Measurements from ENCODE around the gene CPXM1.

Gene CPXM1

GRCh38 chr20:2756056-2756611 is 44.3 kb downstream of the CPXM1 start:
- H3K27me3 Mint-ChIP-seq (ENCODE audit: low read depth): peaks cover 28% of the 10 kb centered on the region
- H3K36me3 Mint-ChIP-seq (ENCODE audit: low read depth): no peaks in the 10 kb centered on the region
- peaks cover 8% of the 10 kb centered on the region for H3K4me1 Mint-ChIP-seq (ENCODE audit: low read depth)
- no peak overlapping the region for H3K4me3 Mint-ChIP-seq
- H3K9me3 Mint-ChIP-seq: no peaks in the 10 kb centered on the region
- H3K27ac Mint-ChIP-seq: no peak overlapping the region

- Mint-ChIP-seq H3K27me3 (ENCODE audit: low read depth) (peaks cover 34% of the 10 kb centered on the region), H3K36me3 (ENCODE audit: low read depth) (no peaks in the 10 kb centered on the region), H3K27ac (no peak overlapping the region), H3K4me3 (no peak overlapping the region), H3K4me1 (ENCODE audit: low read depth) (peaks cover 14% of the 10 kb centered on the region), H3K9me3 (no peaks in the 10 kb centered on the region)
Measured at GRCh38 chr20:2755451-2756055, 44.9 kb downstream of the CPXM1 start.

GRCh38 chr20:2754424-2754823 is 46.0 kb downstream of the CPXM1 start:
- no peak overlapping the region for H3K27ac Mint-ChIP-seq
- no peak overlapping the region for H3K4me3 Mint-ChIP-seq
- H3K27me3 Mint-ChIP-seq (ENCODE audit: low read depth): peaks cover 43% of the 10 kb centered on the region

GRCh38 chr20:2753461-2754040 is 46.9 kb downstream of the CPXM1 start:
- Mint-ChIP-seq H3K4me1 (ENCODE audit: low read depth) (peaks cover 16% of the 10 kb centered on the region), H3K27me3 (ENCODE audit: low read depth) (peaks cover 43% of the 10 kb centered on the region), H3K9me3 (no peaks in the 10 kb centered on the region), H3K36me3 (ENCODE audit: low read depth) (peaks cover 4% of the 10 kb centered on the region), H3K27ac (no peak overlapping the region), H3K4me3 (peak overlapping the region; percentile 60)

More at GRCh38 chr20:2754424-2754823, 46.0 kb downstream of the CPXM1 start:
- H3K4me1 Mint-ChIP-seq (ENCODE audit: low read depth): peaks cover 16% of the 10 kb centered on the region
- H3K36me3 Mint-ChIP-seq (ENCODE audit: low read depth): peaks cover 4% of the 10 kb centered on the region
- no peaks in the 10 kb centered on the region for H3K9me3 Mint-ChIP-seq

GRCh38 chr20:2752567-2753460 is 47.6 kb downstream of the CPXM1 start:
- Mint-ChIP-seq H3K27me3 (ENCODE audit: low read depth) (peaks cover 48% of the 10 kb centered on the region), H3K4me3 (peak overlapping the region; percentile 77), H3K9me3 (no peaks in the 10 kb centered on the region), H3K4me1 (ENCODE audit: low read depth) (peaks cover 16% of the 10 kb centered on the region), H3K27ac (peak overlapping the region; percentile 63), H3K36me3 (ENCODE audit: low read depth) (peaks cover 4% of the 10 kb centered on the region)

GRCh38 chr20:2751878-2752566 is 48.4 kb downstream of the CPXM1 start:
- Mint-ChIP-seq H3K4me3 (no peak overlapping the region), H3K27me3 (ENCODE audit: low read depth) (peaks cover 56% of the 10 kb centered on the region), H3K36me3 (ENCODE audit: low read depth) (peaks cover 4% of the 10 kb centered on the region), H3K9me3 (no peaks in the 10 kb centered on the region), H3K4me1 (ENCODE audit: low read depth) (peaks cover 16% of the 10 kb centered on the region), H3K27ac (no peak overlapping the region)

- H3K27me3 Mint-ChIP-seq (ENCODE audit: low read depth): peaks cover 58% of the 10 kb centered on the region
- H3K4me3 Mint-ChIP-seq: peak overlapping the region; percentile 22
- no peaks in the 10 kb centered on the region for H3K9me3 Mint-ChIP-seq
- no peak overlapping the region for H3K27ac Mint-ChIP-seq
- peaks cover 4% of the 10 kb centered on the region for H3K36me3 Mint-ChIP-seq (ENCODE audit: low read depth)
- H3K4me1 Mint-ChIP-seq (ENCODE audit: low read depth): peaks cover 14% of the 10 kb centered on the region
Measured at GRCh38 chr20:2751347-2751877, 49.0 kb downstream of the CPXM1 start.

- H3K4me1 Mint-ChIP-seq (ENCODE audit: low read depth): peaks cover 14% of the 10 kb centered on the region
- no peak overlapping the region for H3K27ac Mint-ChIP-seq
- peaks cover 62% of the 10 kb centered on the region for H3K27me3 Mint-ChIP-seq (ENCODE audit: low read depth)
Measured at GRCh38 chr20:2750491-2751251, 49.8 kb downstream of the CPXM1 start.

GRCh38 chr20:2749951-2750490 is 50.4 kb downstream of the CPXM1 start:
- Mint-ChIP-seq H3K27me3 (ENCODE audit: low read depth) (peaks cover 62% of the 10 kb centered on the region), H3K4me1 (ENCODE audit: low read depth) (peaks cover 14% of the 10 kb centered on the region), H3K36me3 (ENCODE audit: low read depth) (peaks cover 4% of the 10 kb centered on the region), H3K9me3 (no peaks in the 10 kb centered on the region), H3K27ac (no peak overlapping the region), H3K4me3 (no peak overlapping the region)

More at GRCh38 chr20:2750491-2751251, 49.8 kb downstream of the CPXM1 start:
- peaks cover 4% of the 10 kb centered on the region for H3K36me3 Mint-ChIP-seq (ENCODE audit: low read depth)
- no peaks in the 10 kb centered on the region for H3K9me3 Mint-ChIP-seq
- peak overlapping the region; percentile 22 for H3K4me3 Mint-ChIP-seq

GRCh38 chr20:2749343-2749950 is 51.0 kb downstream of the CPXM1 start:
- Mint-ChIP-seq H3K4me3 (no peak overlapping the region), H3K27me3 (ENCODE audit: low read depth) (peaks cover 57% of the 10 kb centered on the region), H3K9me3 (no peaks in the 10 kb centered on the region), H3K27ac (no peak overlapping the region), H3K4me1 (ENCODE audit: low read depth) (peaks cover 14% of the 10 kb centered on the region), H3K36me3 (ENCODE audit: low read depth) (peaks cover 4% of the 10 kb centered on the region)

- peaks cover 50% of the 10 kb centered on the region for H3K27me3 Mint-ChIP-seq (ENCODE audit: low read depth)
- no peaks in the 10 kb centered on the region for H3K9me3 Mint-ChIP-seq
- peaks cover 4% of the 10 kb centered on the region for H3K36me3 Mint-ChIP-seq (ENCODE audit: low read depth)
- H3K27ac Mint-ChIP-seq: no peak overlapping the region
- peaks cover 14% of the 10 kb centered on the region for H3K4me1 Mint-ChIP-seq (ENCODE audit: low read depth)
- H3K4me3 Mint-ChIP-seq: no peak overlapping the region
Measured at GRCh38 chr20:2748551-2749342, 51.7 kb downstream of the CPXM1 start.

- peaks cover 46% of the 10 kb centered on the region for H3K27me3 Mint-ChIP-seq (ENCODE audit: low read depth)
- H3K9me3 Mint-ChIP-seq: no peaks in the 10 kb centered on the region
- H3K4me3 Mint-ChIP-seq: no peak overlapping the region
- H3K27ac Mint-ChIP-seq: no peak overlapping the region
- peaks cover 19% of the 10 kb centered on the region for H3K4me1 Mint-ChIP-seq (ENCODE audit: low read depth)
- H3K36me3 Mint-ChIP-seq (ENCODE audit: low read depth): peaks cover 6% of the 10 kb centered on the region
Measured at GRCh38 chr20:2747676-2748235, 52.7 kb downstream of the CPXM1 start.
